WTC11 (cell line): ENCODE results near the gene DCUN1D3.

Experiments used
- NFYB ChIP-seq: sonication (generic); formaldehyde crosslinking; conservative IDR thresholded peaks from 2 replicates; pipeline ENCODE4 v1.8.0; 2022; ENCODE audit warnings: low read depth, missing genetic modification reagents
- TF ChIP-seq, protein P1 (sequence below): fragments of 200-600 bp; IDR thresholded peaks from 2 replicates; pipeline ENCODE4 v1.8.0; 2022; ENCODE audit warnings: antibody characterized with exemption

GRCh38 chr16:20923876-20924275 lies 23.7 kb upstream of the DCUN1D3 start:
- TF ChIP-seq, protein P1, sequence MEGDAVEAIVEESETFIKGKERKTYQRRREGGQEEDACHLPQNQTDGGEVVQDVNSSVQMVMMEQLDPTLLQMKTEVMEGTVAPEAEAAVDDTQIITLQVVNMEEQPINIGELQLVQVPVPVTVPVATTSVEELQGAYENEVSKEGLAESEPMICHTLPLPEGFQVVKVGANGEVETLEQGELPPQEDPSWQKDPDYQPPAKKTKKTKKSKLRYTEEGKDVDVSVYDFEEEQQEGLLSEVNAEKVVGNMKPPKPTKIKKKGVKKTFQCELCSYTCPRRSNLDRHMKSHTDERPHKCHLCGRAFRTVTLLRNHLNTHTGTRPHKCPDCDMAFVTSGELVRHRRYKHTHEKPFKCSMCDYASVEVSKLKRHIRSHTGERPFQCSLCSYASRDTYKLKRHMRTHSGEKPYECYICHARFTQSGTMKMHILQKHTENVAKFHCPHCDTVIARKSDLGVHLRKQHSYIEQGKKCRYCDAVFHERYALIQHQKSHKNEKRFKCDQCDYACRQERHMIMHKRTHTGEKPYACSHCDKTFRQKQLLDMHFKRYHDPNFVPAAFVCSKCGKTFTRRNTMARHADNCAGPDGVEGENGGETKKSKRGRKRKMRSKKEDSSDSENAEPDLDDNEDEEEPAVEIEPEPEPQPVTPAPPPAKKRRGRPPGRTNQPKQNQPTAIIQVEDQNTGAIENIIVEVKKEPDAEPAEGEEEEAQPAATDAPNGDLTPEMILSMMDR = no peak
- TF ChIP-seq NFYB (CRISPR knock-in tag) = no peak
